Trophoblast cell (in vitro differentiated cells and primary cell): Measurements from ENCODE around the gene DDHD1.

Source experiments
- DNase-seq, 2 donors: peaks; one replicate each; pipeline ENCODE4 v3.0.0-alpha.2; 2016
- H2AFZ ChIP-seq: 2 replicates; pipeline ENCODE4 v1.6.1; 2013; ENCODE audit warnings: low read length, moderate library complexity, mild to moderate bottlenecking; ENCODE audit not compliant: insufficient read depth, poor library complexity
- H2AK5ac ChIP-seq: 2 replicates; pipeline ENCODE4 v1.6.1; 2013; ENCODE audit warnings: mild to moderate bottlenecking, low read length
- H2BK120ac ChIP-seq: 2 replicates; pipeline ENCODE4 v1.6.1; 2013; ENCODE audit warnings: low read length, mild to moderate bottlenecking, moderate library complexity; ENCODE audit not compliant: insufficient read depth, poor library complexity
- H2BK12ac ChIP-seq: 2 replicates; pipeline ENCODE4 v1.6.1; 2013; ENCODE audit warnings: mild to moderate bottlenecking, low read length, moderate library complexity
- H2BK5ac ChIP-seq: 2 replicates; pipeline ENCODE4 v1.6.1; 2013; ENCODE audit warnings: low read length, low read depth, moderate library complexity, mild to moderate bottlenecking; ENCODE audit not compliant: poor library complexity
- H3K14ac ChIP-seq: 2 replicates; pipeline ENCODE4 v1.6.1; 2013; ENCODE audit warnings: mild to moderate bottlenecking, low read length
- H3K18ac ChIP-seq: 2 replicates; pipeline ENCODE4 v1.6.1; 2013; ENCODE audit warnings: mild to moderate bottlenecking, low read length
- H3K23ac ChIP-seq: 2 replicates; pipeline ENCODE4 v1.6.1; 2013; ENCODE audit warnings: low read length
- H3K27ac ChIP-seq: 2 replicates; pipeline ENCODE4 v1.5.1; 2013; ENCODE audit warnings: low read depth, mild to moderate bottlenecking, inconsistent platforms, low read length, moderate library complexity
- H3K27me3 ChIP-seq: 2 replicates; pipeline ENCODE4 v1.6.1; 2013; ENCODE audit warnings: inconsistent platforms, mild to moderate bottlenecking, low read length, moderate library complexity; ENCODE audit not compliant: insufficient read depth
- H3K36me3 ChIP-seq, 2 experiments: 1 replicate in 1 of 2; 2 replicates in 1 of 2; pipeline ENCODE4 v1.6.1; 2013; ENCODE audit warnings: low read length in 2 of 2, mild to moderate bottlenecking in 2 of 2, moderate library complexity in 1 of 2; ENCODE audit not compliant: insufficient read depth in 2 of 2, control insufficient read depth in 1 of 2
- H3K4ac ChIP-seq: 2 replicates; pipeline ENCODE4 v1.6.1; 2013; ENCODE audit warnings: low read depth, mild to moderate bottlenecking, low read length, moderate library complexity
- H3K4me1 ChIP-seq, 2 experiments: 1 replicate in 1 of 2; 2 replicates in 1 of 2; pipeline ENCODE4 v1.6.1; 2013; ENCODE audit warnings: low read length in 2 of 2, mild to moderate bottlenecking in 2 of 2, moderate library complexity in 1 of 2; ENCODE audit not compliant: insufficient read depth in 2 of 2, control insufficient read depth in 1 of 2
- H3K4me2 ChIP-seq: 2 replicates; pipeline ENCODE4 v1.6.1; 2013; ENCODE audit warnings: inconsistent platforms, mild to moderate bottlenecking, low read length, moderate library complexity
- H3K4me3 ChIP-seq: 2 replicates; pipeline ENCODE4 v1.5.1; 2013; ENCODE audit warnings: mild to moderate bottlenecking, low read depth, low read length, inconsistent platforms
- H3K79me1 ChIP-seq: one replicate; pipeline ENCODE4 v1.6.1; 2013; ENCODE audit warnings: low read length
- H3K79me2 ChIP-seq: 2 replicates; pipeline ENCODE4 v1.6.1; 2013; ENCODE audit warnings: low read length, mild to moderate bottlenecking; ENCODE audit not compliant: control insufficient read depth, insufficient read depth, poor library complexity
- H3K9ac ChIP-seq: 2 replicates; pipeline ENCODE4 v1.6.1; 2013; ENCODE audit warnings: mild to moderate bottlenecking, low read length
- H3K9me3 ChIP-seq: 2 replicates; pipeline ENCODE4 v1.6.1; 2013; ENCODE audit warnings: low read depth, mild to moderate bottlenecking, control low read depth, inconsistent platforms, low read length; ENCODE audit not compliant: insufficient read depth
- H4K12ac ChIP-seq: 2 replicates; pipeline ENCODE4 v1.6.1; 2013; ENCODE audit warnings: low read depth, mild to moderate bottlenecking, low read length, moderate library complexity
- H4K8ac ChIP-seq: 2 replicates; pipeline ENCODE4 v1.6.1; 2013; ENCODE audit warnings: low read depth, mild to moderate bottlenecking, low read length, moderate library complexity
- H4K91ac ChIP-seq: one replicate; pipeline ENCODE4 v1.6.1; 2013; ENCODE audit warnings: low read depth, mild to moderate bottlenecking, low read length, moderate library complexity
- WGBS: extraction: QIAGEN DNeasy Blood & Tissue Kit; methylation state at CpG from one replicate; pipeline ENCODE4 v1.1.7; 2013; ENCODE audit warnings: missing lambda C conversion rate; ENCODE audit not compliant: insufficient read length, insufficient coverage; ENCODE audit errors: extremely low coverage; 5-methylcytosine and 5-hydroxymethylcytosine counted together

DDHD1 gene

GRCh38 chr14:53004976-53005375 lies 148.1 kb downstream of the DDHD1 start:
- Histone ChIP-seq H3K4me3 (no peak overlapping the region), H3K9me3 (no peaks in the 10 kb centered on the region), H3K79me2 (no peaks in the 10 kb centered on the region), H3K27me3 (no peaks in the 10 kb centered on the region), H2BK120ac (no peak overlapping the region), H4K8ac (no peak overlapping the region), H3K4me2 (no peak overlapping the region), H3K14ac (no peak overlapping the region), H3K23ac (no peak overlapping the region), H4K12ac (no peak overlapping the region), H2BK5ac (no peak overlapping the region), H3K27ac (no peak overlapping the region), H3K4me1 (peaks cover 2 to 3% of the 10 kb centered on the region in 2 experiments), H3K79me1 (no peaks in the 10 kb centered on the region), H3K18ac (no peak overlapping the region), H3K9ac (no peak overlapping the region), H2BK12ac (no peak overlapping the region), H3K36me3 (peaks cover 0 to 1% of the 10 kb centered on the region in 2 experiments), H2AFZ (no peak overlapping the region), H3K4ac (no peak overlapping the region), H4K91ac (no peak overlapping the region), H2AK5ac (no peak overlapping the region)
- WGBS: no CpG with 5 or more reads among the region's 5 CpGs
- DNase-seq: no peak

DNA sequence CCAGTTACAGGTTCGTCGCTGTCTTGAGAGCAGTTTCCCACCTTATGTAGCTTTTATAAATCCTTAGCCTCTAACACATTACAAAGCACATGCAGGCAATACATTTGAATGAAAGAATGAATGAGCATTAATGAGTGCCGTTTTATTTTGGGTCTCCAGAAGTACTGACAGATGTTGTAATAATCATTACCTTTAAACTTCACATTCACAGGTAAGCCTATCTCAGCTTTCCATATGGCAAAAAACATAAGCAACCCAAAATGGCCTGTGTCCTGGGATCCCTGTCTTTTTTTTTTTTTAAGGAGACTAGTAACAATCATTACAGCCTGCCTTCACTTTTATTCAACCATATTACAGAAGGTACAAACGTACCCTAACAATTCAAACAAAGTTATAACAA lies 149.3 kb downstream of the DDHD1 start:
- WGBS: no CpG with 5 or more reads among the region's 4 CpGs
- no peak overlapping the region for H4K8ac ChIP-seq

GRCh38 chr14:53002576-53002975 lies 150.5 kb downstream of the DDHD1 start:
- Histone ChIP-seq H2BK5ac (no peak overlapping the region), H2BK12ac (no peak overlapping the region), H3K23ac (no peak overlapping the region), H3K14ac (no peak overlapping the region), H3K4me3 (no peak overlapping the region), H3K27me3 (no peaks in the 10 kb centered on the region), H3K79me1 (no peaks in the 10 kb centered on the region), H2AFZ (no peak overlapping the region), H3K4ac (no peak overlapping the region), H2AK5ac (no peak overlapping the region), H3K18ac (no peak overlapping the region), H3K79me2 (no peaks in the 10 kb centered on the region), H4K91ac (no peak overlapping the region), H3K4me2 (no peak overlapping the region), H4K12ac (no peak overlapping the region), H3K9ac (no peak overlapping the region), H3K27ac (no peak overlapping the region), H3K36me3 (no peaks in the 10 kb centered on the region), H3K9me3 (no peaks in the 10 kb centered on the region), H2BK120ac (no peak overlapping the region), H3K4me1 (peaks cover 2 to 3% of the 10 kb centered on the region in 2 experiments), H4K8ac (no peak overlapping the region)
- DNase-seq: no peak
- no CpG with 5 or more reads among the region's 5 CpGs for WGBS

More for the DNA sequence above, 149.3 kb downstream of the DDHD1 start:
- H2BK12ac ChIP-seq: no peak overlapping the region
- DNase-seq: no peak
- no peaks in the 10 kb centered on the region for H3K79me1 ChIP-seq
- no peak overlapping the region for H3K4me3 ChIP-seq
- no peak overlapping the region for H3K9ac ChIP-seq
- no peak overlapping the region for H4K91ac ChIP-seq
- no peak overlapping the region for H2AK5ac ChIP-seq
- no peaks in the 10 kb centered on the region for H3K79me2 ChIP-seq
- H3K23ac ChIP-seq: no peak overlapping the region
- H3K4me2 ChIP-seq: no peak overlapping the region
- H3K36me3 ChIP-seq: no peaks in the 10 kb centered on the region
- no peak overlapping the region for H2BK120ac ChIP-seq
- no peak overlapping the region for H3K4ac ChIP-seq
- no peak overlapping the region for H2BK5ac ChIP-seq
- H3K9me3 ChIP-seq: no peaks in the 10 kb centered on the region
- H3K27me3 ChIP-seq: no peaks in the 10 kb centered on the region
- no peak overlapping the region for H3K27ac ChIP-seq
- no peak overlapping the region for H3K14ac ChIP-seq
- H4K12ac ChIP-seq: no peak overlapping the region
- H2AFZ ChIP-seq: no peak overlapping the region
- H3K4me1 ChIP-seq: peaks cover 2 to 3% of the 10 kb centered on the region in 2 experiments
- H3K18ac ChIP-seq: no peak overlapping the region

GRCh38 chr14:53001787-53002378 lies 151.2 kb downstream of the DDHD1 start:
- H3K79me2 ChIP-seq: no peaks in the 10 kb centered on the region
- no peak overlapping the region for H4K91ac ChIP-seq
- no peak overlapping the region for H4K12ac ChIP-seq
- no peak overlapping the region for H4K8ac ChIP-seq
- no peak overlapping the region for H3K4me3 ChIP-seq
- H2BK120ac ChIP-seq: no peak overlapping the region
- H2BK12ac ChIP-seq: no peak overlapping the region
- H3K79me1 ChIP-seq: no peaks in the 10 kb centered on the region
- no peak overlapping the region for H3K27ac ChIP-seq
- no peak overlapping the region for H2AFZ ChIP-seq
- no CpG with 5 or more reads among the region's 7 CpGs for WGBS
- H3K27me3 ChIP-seq: no peaks in the 10 kb centered on the region
- no peak overlapping the region for H2BK5ac ChIP-seq
- H3K23ac ChIP-seq: no peak overlapping the region
- H3K4ac ChIP-seq: no peak overlapping the region
- no peak overlapping the region for H3K4me2 ChIP-seq
- H3K36me3 ChIP-seq: no peaks in the 10 kb centered on the region
- H3K14ac ChIP-seq: no peak overlapping the region
- no peaks in the 10 kb centered on the region for H3K9me3 ChIP-seq
- H3K9ac ChIP-seq: no peak overlapping the region
- no peak overlapping the region for H2AK5ac ChIP-seq
- H3K18ac ChIP-seq: no peak overlapping the region
- DNase-seq: no peak
- H3K4me1 ChIP-seq: peaks cover 2 to 3% of the 10 kb centered on the region in 2 experiments
